HG03045 (cell line): ENCODE results near the gene RUNX2.

Experiments used
- ATAC-seq: cut with Tn5 transposase; IDR thresholded peaks from one replicate; pipeline ENCODE4 v1.9.1; 2021; ENCODE audit warnings: mild to moderate bottlenecking, moderate library complexity; ENCODE audit not compliant: unreplicated experiment

Gene RUNX2

DNA sequence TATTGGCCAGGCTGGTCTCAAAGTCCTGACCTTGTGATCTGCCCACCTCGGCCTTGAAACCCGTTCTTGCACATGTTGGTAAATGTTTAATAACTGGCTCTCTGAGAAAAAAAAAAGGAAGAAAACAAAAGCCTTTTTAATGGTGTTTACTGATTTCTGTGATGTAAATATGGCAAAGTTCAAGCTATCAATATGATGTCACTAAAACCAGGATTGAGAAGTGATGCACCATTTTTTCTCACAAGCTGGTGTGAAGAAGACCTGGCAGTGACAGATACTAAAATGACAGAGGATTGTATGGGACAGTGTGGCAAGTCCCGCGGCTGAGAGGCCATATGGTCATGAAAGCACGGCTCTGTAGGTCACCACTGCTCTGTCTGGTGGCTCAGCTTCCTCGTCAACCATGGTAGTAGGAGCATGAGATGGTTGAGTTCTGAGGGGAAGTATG is 245.9 kb downstream of the RUNX2 start:
- no peak for ATAC-seq

DNA sequence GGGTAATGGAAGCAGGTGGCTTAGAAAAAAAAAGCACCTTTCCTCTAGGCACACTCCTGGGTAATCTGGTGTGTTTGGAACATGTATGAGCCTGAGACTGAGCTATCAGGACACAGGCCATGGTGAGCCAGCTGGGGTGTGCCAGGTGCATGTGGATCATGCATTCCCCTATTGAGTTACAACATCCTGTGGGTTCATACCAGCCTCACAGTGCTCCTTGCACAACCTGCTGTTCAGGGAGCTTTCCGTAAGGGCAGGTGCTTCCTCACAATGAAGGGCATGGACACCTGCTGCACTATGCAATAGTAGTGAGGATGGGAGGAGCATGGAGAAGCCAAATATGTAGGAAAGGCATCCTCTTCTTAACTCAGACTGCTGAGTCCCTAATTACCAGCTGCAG is 246.8 kb downstream of the RUNX2 start:
- ATAC-seq = no peak

DNA sequence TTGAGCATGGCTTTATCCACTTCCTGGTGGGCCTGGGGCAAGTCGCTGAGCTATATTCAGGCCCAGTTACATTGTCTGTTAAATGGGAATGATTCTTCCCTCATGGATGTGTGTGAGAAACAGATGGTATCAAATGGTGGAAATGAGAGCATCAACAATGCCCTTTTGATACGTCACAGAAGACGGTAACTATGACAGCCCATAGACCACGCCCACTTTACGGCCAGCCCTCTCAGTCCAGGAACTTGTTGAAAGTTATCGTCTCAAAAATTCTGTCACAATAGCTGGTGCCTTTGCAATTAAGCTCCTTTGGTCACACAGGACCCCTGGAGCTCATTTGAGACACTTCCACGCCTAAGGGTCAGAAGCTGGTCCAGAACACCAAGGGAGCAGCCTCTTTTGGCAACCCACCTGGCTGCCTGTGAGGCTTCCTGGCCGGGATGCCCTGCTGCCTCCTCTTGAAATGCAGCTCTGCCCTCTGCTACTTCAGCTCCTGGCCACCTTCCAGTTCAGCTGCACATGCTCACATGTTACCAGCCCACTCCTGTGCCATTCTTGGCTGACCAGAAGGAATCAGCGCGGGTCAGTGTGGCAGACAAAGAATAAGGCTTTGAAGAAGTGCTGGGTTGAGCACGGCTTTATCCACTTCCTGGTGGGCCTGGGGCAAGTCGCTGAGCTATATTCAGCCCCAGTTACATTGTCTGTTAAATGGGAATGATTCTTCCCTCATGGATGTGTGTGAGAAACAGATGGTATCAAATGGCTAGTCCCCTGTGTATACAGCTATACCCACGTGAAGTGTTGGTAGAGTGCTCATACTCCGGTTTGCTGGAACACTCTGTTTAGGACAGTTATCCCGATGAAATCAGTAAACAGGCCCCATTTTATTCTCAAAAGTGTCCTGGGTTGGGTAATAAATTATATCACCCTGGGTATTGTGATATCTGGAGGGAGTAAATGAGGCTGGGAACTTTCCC is 248.8 kb downstream of the RUNX2 start:
- ATAC-seq = no peak

GRCh38 chr6:45577836-45578504 is 249.8 kb downstream of the RUNX2 start:
- no peak for ATAC-seq

DNA sequence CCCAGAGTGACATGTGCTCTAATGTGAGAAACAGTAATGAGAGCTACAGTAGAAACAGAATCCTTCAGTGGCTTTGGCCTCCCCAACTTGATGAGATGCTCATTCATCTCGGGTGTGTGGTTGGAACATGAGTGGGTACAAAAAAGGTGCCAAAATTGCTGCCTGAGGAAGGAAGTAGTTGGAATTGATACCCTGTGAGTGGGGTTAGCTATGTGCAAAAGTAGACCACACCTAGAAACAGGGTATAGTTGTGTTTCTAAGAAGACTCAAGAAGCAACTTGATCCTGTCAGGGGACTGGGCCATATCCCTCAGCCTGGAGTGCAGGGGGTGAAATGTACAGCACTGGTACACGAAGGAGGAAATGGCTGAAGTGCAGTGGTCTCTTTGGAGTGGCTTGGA is 256.0 kb downstream of the RUNX2 start:
- ATAC-seq = no peak

GRCh38 chr6:45586216-45587171 is 258.4 kb downstream of the RUNX2 start:
- no peak for ATAC-seq

DNA sequence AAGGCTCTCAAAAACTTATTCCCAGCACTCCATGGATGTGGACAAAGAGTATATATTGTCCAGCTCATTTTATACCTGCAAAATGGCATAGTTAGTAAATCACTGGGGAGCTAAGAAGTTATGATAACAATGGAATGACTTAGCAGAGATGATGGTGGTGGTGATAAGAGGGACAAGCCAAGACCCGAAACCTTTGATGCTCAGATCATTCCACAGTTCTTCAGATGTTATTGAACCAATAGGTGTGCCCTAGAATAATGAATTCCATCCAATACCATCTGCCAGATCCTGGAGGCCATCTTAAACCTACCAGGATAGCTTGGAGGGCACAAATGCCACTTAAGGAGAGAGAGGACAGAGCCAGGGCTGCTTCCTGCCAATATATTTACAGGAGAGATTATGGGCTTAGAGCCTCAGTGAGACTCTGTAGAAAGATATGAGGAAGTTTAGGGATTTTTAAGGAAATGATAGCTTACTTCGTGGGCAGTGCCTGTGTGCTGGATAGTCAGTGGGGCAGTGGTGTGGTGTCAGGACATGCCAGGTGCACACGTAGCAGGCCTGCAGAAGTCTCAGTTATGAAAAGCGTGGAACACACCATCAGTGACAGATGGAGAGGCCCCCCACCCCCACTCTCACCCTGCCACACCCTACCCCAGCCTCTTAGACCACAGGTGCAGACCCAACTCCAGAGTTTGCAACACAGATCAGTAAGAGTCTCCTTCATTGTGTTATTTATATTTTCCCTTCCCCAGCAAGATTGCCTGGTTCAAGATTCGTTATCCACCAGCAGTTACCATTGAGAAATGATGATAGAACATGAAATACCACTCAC is 259.3 kb downstream of the RUNX2 start:
- ATAC-seq = no peak

DNA sequence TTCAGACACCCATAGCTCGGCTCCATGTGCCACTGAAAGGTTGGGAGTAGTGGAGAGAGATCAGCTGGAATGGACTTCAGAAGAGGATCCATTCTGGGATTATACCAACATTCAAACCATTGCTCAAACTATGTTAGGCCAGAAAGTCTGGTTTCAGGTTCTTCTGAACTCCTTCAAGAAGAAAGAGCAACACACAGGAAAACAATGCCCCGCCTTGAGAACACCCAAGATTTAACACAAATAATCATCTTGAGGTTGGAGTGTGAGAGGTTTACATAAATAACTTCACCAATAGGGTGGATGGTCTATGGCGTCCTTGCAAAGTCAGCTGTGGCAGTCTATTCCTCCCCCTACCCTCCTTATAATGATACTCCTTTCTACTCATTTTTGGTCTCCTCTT is 261.2 kb downstream of the RUNX2 start:
- no peak for ATAC-seq

GRCh38 chr6:45590226-45590625 is 262.1 kb downstream of the RUNX2 start:
- ATAC-seq = no peak

GRCh38 chr6:45590696-45591184 is 262.6 kb downstream of the RUNX2 start:
- no peak for ATAC-seq

DNA sequence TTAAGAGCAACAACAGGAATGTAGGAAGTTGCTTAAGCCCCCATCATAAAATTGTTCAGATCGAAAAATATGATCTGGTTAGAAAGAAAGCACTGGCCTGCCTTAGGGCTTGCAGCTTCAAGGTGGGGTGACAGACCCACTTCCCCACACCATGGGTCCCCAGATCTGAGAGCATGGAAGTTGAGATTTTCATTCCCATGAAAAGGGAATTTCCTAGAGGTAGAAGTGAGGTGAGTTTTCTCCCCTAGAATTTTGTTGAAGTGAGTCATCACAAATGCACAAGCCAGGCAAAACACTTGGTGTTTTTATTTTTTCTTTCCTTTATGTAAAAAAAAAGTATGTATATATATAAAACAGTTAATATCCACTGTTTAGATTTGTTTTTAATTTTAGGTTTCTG is 263.2 kb downstream of the RUNX2 start:
- no peak for ATAC-seq

DNA sequence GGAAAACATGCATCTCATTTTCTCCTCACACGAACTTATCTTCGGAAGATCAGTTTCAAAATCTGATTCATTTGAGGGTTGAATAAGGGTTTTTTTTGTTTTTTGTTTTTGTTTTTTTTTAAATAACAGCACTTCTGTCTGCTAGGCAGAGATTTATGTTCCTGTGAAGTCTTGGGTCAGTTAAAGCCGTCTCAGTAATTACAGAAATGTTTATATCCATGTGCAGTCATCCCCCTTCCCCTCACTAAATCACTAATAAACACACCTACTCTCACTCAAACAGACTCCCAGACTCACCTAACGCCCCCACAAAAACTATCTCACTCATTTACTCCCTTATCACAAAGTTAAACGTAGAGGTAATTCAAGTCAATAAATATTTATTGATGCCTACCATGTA is 263.8 kb downstream of the RUNX2 start:
- no peak for ATAC-seq

- ATAC-seq = no peak
These were observed 264.9 kb downstream of the RUNX2 start for GRCh38 chr6:45592991-45593390.

- ATAC-seq = no peak
These were observed 267.1 kb downstream of the RUNX2 start for GRCh38 chr6:45595010-45595851.

DNA sequence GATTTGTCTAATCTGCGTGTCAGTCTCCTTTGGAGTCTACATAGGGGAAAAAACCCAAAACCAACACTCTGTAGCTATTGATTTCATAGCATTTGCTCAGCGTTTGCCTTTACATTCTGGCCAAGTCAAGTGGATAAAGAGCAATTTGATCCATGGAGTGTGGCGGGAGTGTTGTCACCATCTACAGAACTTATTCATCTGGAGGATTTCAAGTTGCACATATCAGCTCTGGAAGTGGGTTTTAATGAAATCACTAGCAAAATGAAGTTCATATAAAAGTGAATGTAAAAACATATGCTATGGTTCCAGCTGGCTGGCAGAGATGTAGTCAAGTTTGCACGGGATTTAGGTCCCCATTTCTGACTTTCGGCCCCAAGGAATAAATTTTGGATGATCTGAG is 269.3 kb downstream of the RUNX2 start:
- ATAC-seq = no peak

- no peak for ATAC-seq
These were observed 270.9 kb downstream of the RUNX2 start for GRCh38 chr6:45599053-45599452.

GRCh38 chr6:45605971-45606370 is 277.8 kb downstream of the RUNX2 start:
- no peak for ATAC-seq

DNA sequence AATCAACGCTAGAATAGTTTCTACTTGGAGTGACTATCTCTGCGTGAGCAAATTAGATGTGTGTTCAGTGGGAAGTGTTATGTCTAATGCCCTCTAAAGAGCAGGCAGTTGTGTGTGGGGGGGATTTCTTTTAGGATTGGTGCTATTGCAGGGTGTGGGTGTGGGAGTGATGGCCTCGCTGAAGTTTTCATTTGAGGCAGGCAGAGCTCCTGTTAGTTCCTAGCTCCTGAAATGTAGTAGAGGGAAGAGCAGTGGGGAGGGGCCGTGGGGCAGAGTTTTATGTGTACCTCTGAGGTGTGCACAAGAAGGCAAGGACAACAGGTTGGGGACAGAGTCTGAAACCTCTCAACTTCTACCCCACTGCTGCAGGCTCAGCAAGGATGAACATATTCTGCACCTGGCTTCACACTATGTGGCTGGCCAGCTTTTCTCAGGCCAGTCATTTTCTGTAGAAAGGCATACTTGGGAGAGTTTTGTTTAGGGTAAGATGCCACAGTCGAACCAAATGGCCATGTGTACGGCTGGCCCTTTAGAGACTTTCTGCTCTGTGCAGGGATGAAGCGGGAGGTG is 278.8 kb downstream of the RUNX2 start:
- no peak for ATAC-seq

- ATAC-seq = no peak
These were observed 279.7 kb downstream of the RUNX2 start for GRCh38 chr6:45607798-45608197.
